ENCODE measurements around the gene ATXN7L1.
"Not testable (repeated sequence)": the region's sequence is repeated elsewhere in the genome, so short reads cannot be mapped to it uniquely, and the experiment has no call there.

The ATXN7L1 gene

DNA sequence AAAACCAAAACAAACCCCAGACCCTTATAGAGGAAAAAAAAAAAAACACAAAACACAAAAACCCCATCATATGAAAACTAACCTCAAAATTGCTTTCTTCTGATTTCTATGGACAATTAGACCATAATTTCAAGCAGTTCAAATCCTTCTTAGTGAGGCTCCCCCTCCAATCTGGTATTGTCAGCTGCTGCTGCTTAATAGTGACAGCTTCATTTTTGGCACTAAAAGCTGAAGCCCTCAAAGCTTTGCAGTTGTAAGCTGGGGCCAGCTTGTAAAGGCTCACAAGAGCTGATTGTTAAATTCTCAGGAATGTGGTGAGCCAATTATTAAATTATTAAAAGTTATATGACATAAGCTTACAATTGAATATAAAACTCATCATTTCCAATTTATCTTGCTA lies 21.9 kb downstream of the ATXN7L1 start:
- no peak for FAIRE-seq

DNA sequence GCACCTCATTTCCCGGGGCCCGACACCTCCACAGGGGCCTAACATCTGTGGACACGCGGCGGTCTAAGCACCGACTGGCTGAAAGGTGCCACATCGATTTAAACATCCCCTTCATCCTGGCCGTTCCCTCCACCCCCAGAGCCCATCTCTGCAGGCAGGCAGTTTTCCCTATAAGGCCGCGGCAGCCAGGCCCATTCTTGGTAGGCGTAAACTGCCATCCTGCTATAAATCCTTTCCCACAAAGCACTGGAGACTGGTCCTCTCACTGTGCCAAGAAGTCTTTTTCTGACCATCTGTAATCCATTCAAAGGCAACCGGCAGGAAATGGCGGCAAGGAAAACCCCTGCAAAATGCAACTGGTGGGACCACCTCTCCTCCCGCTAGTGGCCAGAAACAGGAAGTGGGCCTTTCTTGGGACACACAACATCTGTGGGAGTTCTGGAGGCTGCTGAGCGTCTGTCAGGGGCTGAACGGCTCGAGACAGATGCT lies 22.4 kb downstream of the ATXN7L1 start:
- no peak for FAIRE-seq

DNA sequence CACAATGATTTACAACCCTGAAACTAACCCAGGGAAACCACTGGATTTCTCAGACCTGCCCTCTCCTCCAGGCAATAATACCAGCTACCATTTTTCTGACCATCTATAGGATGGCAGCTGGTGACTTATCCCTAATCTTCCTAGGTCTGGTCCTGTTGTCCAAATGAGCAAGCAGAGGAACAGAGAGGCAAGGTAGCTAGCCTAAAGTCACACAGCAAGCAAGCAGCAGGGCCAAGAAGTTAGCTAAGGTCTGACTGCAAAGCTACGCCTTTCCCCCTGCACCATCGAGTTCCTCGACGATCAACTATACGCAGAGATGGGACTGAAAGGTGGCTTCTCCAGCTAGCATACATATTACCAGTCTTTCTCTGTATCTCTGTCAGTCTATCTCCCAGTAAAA lies 25.3 kb downstream of the ATXN7L1 start:
- no peak for FAIRE-seq

DNA sequence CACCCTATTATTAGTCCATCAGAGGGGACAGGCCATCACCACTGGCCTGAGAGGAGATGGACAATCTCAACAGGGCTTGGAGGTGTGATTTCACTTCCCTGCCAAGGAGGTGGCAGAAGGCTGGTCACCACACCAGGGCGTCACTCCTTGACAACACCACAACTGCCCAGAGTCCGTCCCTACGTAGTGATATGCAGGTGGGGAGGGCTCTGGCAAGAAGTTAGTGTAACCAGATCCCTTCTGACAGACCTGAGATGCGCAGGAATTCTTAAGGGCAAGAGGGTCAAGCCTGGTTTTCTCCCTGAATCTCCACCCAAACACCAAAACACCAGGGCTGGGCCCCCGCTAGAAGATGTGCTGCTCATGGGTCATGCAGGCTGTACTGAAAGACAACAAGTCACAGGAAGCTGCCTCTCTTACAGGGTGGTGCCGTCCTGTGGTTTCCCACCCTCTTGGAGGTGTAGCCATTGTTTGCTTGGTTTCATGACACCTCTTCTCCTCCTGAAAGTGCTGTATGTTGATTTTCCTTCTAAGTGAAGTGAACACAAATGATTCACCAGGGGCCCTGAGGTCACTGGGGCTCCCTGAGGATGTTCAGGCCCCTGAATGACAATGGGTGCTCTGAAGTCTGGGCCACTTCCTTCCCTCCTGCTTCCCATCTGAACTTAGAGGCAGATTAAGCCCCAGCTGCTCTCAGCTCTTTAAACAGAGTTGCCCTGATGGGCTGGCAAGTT lies 27.1 kb downstream of the ATXN7L1 start:
- FAIRE-seq = no peak

DNA sequence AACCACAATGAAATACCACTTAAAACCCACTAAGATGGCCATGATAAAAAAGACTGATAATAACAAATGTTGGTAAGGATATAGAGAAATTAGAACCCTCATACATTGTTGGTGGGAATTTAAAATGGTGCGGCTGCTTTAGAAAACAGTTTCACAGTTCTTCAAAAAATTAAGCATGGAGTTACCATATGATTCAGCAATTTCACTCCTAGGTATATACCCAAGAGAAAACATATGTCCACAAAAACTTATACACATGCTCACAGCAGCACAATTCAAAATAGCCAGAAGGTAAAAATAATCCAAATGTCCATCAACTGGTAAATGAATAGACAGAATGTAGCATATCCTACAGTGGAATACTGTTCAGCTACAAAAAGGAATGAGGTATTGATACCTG lies 30.0 kb downstream of the ATXN7L1 start:
- no peak for FAIRE-seq

DNA sequence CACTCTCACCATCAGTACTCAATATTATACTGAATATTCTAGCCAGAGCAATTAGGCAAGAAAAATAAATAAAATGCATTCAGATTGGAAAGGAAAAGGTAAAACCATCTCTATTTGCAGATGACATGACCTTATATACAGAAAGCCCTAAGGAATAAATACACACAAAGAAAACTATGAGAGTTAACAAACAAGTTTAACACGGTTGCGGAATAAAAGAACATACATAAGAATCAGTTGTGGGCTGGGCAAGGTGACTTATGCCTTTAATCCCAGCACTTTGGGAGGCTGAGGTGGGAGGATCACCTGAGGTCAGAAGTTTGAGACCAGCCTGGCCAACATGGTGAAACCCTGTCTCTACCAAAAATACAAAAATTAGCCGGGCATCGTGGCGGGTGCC lies 31.7 kb downstream of the ATXN7L1 start:
- FAIRE-seq = not testable (repeated sequence)

DNA sequence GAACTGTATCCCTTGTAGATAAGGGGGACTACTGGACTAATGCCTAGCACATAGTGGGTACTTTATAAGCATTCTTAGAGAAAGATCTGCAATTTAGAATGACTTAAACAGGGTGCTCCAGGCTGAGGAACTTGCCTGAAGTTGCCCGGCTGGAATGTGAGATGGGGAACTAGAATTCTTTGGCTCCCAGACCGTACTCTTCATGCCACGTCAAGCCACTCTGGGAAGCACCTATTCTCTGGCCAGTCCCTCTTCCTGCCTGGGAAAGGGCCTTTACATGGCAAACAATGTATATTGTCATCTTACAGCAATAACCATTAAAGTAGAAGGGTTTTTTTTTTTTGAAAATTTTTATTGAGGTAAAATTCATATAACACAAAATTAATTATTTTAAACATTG lies 34.5 kb downstream of the ATXN7L1 start:
- no peak for FAIRE-seq

DNA sequence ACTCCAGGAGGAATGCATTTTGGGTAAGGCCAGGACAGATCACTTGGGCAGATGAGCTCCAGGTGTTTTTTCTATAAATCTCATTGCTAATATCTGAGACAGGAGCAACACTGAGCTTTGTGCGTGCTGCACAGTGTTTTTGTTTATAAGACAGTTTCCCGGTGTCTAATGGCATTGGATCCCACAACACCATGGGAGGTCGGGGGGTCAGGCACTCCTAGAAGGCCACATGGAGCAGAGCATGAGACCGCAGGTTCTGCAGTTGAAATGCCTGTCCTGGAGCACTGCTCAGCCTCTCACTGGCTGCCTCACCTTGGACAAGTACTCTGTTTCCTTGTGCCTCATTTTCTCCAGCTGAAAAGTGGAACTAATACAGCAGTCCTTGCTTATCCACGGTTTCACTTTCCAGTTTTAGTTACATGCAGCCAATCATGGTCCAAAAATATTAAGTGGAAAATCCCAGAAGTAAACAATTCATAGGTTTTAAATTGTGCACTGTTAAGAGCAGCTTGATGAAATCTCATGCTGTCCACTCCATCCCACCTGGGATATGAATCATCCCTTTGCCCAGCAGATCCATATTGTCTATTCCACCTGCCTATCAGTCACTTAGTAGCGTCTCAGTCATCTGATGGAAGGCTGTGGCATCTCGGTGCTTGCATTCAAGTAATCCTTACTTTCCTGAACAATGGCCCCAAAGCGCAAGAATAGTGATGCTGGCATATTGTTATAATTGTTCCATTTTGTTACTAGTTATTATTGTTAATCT lies 35.2 kb downstream of the ATXN7L1 start:
- no peak for FAIRE-seq

DNA sequence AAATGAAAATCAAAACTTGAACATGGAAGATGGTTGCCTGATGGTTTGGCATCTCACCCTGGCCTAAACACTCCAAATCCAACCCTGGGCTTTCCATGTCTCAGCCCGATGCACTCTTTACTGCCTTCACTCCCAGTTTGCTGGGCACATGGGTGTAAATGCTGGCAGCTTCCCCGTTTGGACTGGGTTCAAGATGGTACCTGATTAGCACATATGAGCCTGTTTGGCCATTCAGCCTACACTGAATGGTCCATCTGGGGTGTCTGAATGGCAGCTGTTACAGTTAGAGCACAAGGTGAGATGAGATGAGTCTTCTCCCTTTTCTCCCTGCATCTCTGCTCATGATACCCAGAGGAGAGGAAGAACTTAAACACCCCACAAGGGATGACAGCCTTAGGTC lies 37.1 kb downstream of the ATXN7L1 start:
- FAIRE-seq = no peak

DNA sequence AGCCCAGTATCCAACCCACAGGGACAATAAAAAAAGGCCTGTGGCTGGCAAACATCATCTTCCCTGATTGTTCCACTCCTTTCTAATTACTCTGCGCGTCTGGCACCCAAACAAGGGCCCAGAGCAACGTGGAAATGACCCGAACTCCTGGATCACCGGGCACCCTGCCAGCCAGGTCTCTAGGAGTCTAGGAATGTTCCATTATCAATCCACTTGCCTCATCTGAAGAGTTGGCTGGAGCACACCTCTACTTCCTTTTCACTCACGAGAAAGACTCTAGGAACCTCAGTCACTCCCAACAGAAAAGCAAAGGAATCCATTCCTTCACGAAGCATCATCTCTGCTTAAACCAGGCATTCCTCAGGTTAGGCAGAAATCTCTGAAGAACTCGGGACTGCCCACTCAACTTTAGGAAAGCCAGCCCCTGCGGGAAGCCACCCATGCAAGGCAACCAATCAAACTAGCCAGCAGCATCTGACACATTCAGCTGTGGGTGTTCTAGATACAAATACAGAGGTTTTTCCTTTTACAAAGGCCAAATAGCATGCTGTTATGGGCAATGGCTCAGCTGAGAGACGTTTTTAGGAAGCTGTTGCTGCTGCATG lies 37.7 kb downstream of the ATXN7L1 start:
- FAIRE-seq = no peak

DNA sequence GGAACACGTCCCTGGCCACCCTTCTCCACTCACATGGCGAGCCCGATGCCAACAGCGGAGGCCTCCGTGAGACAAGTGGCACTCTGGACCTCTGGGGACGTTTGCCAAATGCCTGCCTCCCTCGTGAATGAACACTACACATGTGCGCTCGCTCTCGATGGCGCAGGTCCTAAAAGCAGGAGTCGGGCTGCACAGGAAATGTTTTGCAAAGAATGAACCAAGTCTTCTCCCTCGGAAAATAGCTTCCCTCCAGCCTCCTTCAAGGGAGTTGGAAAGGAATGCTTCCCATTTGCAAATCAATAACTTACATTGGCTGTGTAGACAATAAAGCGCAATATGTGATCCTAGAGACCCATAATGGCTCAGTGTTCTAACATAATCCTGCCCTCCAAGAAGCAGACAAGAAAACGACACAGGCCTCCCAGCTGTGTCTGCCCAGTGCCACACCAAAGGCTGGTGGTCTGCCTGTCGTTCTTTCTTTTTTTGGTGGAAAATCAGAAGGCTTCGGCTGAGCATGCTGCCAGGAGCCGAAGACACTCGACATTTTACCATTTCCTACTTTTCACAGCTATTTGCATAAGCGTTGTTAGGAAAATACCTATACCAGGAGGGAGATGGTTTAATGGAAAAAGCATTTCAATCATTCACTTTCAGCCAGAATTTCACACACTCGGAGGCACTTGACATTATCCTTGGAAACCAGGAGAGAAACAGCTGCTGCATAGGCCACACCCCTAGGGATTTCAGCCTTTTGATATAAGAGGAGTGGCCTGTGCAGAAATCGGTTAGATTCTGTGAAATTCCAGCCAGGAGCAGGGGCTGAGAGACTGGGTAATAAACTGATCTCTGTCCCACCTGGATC lies 38.4 kb downstream of the ATXN7L1 start:
- no peak for FAIRE-seq

DNA sequence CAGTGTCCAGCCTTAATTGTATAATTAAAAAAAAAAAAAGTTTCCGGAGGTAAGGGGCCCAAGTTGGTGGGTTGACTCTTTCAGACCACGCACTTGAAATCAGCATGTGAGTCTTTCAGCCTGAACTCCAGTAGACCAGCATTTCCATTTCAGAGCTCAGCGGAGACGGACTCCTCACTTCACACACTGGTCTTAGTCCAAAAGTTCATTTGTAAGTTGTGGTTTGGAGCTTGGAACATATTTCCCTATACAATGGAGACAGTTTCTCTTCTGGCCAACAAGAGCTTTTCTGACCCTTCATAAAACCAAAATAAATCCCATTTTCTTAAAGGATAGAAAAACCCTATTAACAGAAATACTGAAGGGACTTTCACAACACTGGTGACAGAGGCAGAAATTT lies 41.0 kb downstream of the ATXN7L1 start:
- FAIRE-seq = no peak

DNA sequence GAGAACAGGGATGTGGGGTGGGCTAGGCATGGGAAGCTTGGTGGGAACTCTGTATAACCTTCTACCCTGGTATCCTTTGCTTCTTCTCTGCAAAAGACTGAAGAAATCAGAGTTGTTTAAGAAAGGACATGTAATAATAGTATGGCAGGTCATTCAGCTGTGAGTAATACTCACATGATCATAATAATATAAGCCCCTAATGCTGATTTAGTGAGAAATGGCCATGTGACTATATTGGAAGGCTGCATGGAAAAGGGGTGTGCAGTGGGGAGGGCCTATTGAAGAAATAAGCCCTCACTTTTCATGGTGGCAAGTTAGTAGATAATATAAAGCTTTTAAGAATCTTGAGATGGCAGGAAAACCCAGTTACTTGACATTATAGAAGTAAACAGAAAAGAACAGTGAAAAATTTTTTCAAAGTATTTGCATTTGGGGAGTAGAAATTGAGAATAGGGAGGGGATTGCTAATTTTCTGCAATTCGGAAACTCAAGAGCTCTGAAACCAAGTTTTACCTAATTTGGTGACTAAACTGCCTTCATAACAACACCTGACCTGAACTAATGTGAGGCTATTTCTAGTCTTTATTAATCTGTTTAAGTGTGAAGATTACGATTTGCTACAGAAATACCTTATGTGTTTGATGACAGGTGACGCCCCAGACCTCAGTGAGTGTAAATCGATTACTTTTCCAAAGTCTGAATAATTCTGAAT lies 44.4 kb downstream of the ATXN7L1 start:
- no peak for FAIRE-seq

DNA sequence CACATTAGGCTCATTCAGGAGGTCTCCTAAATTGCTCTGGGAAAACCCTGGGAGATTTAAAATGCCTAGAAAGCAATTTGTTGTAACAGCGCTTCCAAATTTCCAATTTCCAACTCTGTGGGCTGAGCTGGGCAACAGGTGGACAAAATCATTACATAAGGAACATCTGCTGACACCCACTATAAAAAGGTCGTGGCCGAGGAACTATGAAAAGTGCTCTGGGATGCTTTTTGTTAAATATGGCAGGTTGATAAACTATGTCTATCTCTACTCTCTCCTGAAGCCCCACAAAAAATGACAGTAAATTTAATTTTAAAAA lies 45.1 kb downstream of the ATXN7L1 start:
- no peak for FAIRE-seq

DNA sequence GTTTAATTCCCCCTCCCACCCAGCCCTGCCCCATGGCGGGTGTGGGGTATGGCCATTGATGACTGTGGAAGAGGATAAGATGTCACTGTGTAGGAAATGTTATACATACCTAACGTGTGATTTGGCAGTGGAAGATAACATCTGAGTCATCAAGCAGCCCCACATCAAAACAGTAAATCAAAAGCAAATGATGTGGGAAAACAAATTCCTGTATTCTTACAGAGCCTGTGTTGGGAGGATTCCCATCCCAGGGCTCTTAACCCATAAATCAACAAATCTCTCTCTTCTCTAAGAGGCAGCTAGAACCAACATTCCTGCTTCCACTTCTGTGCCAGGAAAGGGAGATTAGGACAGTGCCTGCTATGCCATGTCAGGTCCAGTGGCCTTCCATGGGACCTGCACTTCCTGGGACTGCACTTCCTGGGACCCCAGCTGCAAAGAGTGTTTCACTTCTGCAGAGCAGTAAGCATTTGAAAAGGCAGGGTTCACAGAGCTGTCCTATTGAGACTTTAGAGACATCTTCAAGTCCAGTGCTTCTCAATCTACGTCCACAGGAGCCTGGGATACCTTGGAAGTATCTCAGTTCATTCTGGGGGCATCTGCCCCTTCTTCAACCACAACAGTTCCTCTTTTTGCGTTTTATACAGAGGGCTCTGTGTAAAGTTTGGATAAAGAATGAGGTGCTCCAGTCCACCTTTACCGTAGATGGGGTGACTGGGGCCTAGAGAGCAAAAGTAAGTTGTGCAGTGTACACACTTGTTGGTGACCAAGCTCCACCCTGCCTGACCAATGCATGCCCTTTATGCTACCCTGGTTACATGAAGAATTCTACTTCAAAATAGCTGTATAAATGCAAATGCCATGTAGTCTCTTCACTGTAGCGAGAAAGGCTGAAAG lies 45.7 kb downstream of the ATXN7L1 start:
- no peak for FAIRE-seq

DNA sequence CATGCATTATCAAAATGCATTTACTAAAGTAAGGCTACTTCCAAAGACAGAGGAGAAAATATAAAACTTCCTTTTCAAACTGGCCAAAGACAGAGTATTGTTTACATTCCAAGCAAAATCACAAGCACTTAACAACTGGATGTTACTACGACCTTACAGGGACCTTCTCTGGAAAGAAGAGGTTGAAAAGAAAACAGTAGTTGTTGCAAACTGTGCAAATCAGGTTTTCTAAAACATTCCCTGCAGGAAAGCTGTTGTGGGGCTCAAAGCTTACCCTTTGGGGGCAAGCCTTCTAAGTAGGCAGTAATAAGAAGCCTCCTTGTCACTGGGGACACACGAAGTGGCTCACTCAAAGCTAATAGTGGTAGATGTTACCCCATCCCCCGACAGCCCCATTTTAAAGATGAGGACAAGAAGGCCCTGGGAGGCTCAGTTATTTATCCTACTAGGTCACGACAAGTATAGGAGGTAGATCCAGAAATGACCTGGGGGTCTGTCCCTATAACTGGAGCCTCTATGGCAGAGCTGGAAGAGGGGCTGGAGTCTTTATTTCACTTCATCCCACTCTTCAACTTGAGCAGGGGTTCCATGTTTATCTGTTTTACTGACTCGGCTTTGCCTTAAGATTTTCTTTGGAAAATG lies 46.6 kb downstream of the ATXN7L1 start:
- FAIRE-seq = no peak

DNA sequence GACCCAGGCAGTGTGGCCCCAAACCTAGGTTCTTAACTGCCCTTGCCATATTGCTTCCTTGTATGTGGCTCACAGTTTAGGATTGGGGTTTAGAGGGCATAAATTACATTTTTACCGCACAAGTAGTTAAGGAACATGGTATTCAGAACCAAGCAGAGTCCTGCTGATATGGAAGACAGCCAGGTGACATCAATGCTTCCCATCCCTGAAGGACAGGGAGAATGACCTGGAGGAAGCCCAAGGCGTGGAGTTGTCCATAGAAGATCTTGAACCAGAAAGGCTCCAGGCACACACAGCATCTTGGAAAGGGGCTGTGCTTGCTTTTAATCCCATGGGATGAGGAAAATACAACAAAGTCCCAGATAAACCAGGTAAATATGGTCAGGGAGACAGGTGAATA lies 48.3 kb downstream of the ATXN7L1 start:
- FAIRE-seq = no peak

DNA sequence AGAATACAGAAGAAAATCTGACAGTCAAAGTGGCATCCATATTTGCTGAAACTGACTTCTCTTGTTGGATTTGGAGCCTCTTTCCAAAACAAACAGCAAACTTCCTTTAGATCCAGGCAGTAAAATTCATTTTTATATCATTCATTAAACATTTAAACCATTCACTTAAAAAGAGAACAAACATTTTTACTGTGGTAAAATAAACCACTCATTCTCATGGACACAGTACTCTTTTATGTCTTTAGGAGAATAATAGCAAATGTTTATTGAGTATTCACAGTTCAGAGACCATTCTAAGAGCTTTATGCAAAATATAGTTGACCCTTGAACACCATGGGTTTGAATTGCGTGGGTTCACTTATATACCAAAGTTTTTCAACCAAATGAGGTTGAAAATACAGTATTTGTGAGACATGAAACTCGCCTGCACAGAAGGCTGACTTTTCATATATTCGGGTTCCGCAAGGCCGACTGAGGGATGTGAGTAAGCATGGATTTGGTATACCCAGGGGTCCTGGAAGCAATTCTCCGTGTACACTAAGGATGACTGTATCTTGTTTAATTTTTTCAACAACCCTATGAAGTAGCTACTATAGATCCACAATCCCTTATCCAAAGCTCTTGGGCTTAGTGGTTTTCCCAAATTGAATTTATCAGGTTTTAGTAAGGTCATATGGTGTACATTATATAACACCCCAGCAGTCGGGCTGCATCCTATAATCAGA lies 49.1 kb downstream of the ATXN7L1 start:
- no peak for FAIRE-seq

DNA sequence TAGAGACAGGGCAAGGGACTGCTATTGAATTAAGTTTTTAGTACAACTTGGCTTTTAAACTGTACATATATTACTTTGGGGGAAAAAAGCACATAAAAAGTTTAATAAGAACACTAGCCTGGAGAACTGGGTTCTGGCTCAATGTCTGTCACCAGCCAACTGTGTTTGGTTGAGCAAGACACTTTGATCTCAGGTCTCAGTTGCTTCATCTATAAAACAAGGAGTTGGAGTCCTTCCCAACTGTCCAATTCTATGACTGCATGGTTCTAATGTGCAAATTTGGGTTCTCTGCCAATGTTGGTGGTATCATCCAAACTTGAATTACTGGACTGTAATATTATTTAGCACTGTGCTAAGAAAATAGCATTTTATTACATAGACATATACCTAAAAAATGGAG lies 50.3 kb downstream of the ATXN7L1 start:
- no peak for FAIRE-seq

DNA sequence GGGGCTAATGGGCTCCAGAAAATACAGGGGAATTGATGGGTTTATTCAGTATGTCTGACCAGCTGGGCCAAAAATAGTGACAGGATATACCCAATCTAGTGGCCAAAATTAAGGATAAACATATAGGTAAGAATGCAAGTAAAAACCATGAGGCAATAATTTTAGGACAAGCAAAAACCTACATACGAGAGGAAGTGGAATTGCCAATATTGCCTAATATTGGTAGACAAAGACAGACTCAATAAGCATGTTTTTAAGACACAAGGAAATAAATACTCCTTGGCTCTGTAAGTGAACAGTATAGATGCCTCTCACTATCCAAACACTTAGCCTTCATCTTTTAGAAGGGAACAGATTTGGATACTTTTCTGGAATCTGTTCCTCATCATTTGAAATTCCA lies 51.0 kb downstream of the ATXN7L1 start:
- no peak for FAIRE-seq

Data from A204.1 (cell line).